Measurements from ENCODE around the gene SLX4IP.

GRCh38 chr20:10550204-10551118, 115.4 kb downstream of the SLX4IP start:
- TF ChIP-seq CTCF (IDR thresholded peaks at IDR 0.05; ENCODE audit: low read depth, low read length) = no peak
- TF ChIP-seq POLR2A (IDR thresholded peaks at IDR 0.05; ENCODE audit: extremely low read depth, insufficient read length) = no peak
- peak; percentile 63; the same call in 1 of the 2 replicates for TF ChIP-seq MYC (IDR thresholded peaks at IDR 0.05; ENCODE audit: low read depth, low read length)
